Heart left ventricle (tissue), 16 donors: ENCODE results near the gene CNTNAP5. TPM values are rescaled to one million over a fixed set of nuclear protein-coding genes. Genes with fewer than 3 reads are reported as not detected.

Source experiments
- ATAC-seq, 4 donors: fragments of 200-7000 bp; cut with Tn5 transposase; one replicate each; pipeline ENCODE4 v1.9.1; 2020 to 2022; ENCODE audit warnings: moderate library complexity in 4 of 4, mild to moderate bottlenecking in 3 of 4, moderate number of reproducible peaks in 1 of 4
- DNase-seq, 5 donors: peaks; one replicate each; pipeline ENCODE4 v3.0.0-alpha.2; 2020
- H3K27ac ChIP-seq, 12 donors: fragments of 200-600 bp; sonication (generic) in 4 of 12; one replicate each; pipeline versions ENCODE4 v1.5.0 to v1.8.0; 2016 to 2022; ENCODE audit warnings: mild to moderate bottlenecking in 2 of 12
- H3K27me3 ChIP-seq, 9 donors: fragments of 200-600 bp; sonication (generic) in 2 of 9; one replicate each; pipeline versions ENCODE4 v1.5.1 to v1.8.0; 2016 to 2022; ENCODE audit warnings: mild to moderate bottlenecking in 3 of 9
- H3K36me3 ChIP-seq, 9 donors: fragments of 200-600 bp; sonication (generic) in 2 of 9; one replicate each; pipeline versions ENCODE4 v1.5.0 to v1.8.0; 2018 to 2022; ENCODE audit warnings: mild to moderate bottlenecking in 2 of 9
- H3K4me1 ChIP-seq, 12 donors: fragments of 200-600 bp; sonication (generic) in 4 of 12; one replicate each; pipeline versions ENCODE4 v1.5.0 to v1.8.0; 2016 to 2022; ENCODE audit warnings: mild to moderate bottlenecking in 3 of 12
- H3K4me3 ChIP-seq, 12 donors: fragments of 200-600 bp; sonication (generic) in 4 of 12; one replicate each; pipeline versions ENCODE4 v1.5.0 to v1.8.0; 2017 to 2022; ENCODE audit warnings: mild to moderate bottlenecking in 9 of 12, moderate library complexity in 4 of 12
- H3K9me3 ChIP-seq, 12 donors: fragments of 200-600 bp; sonication (generic) in 4 of 12; one replicate each; pipeline versions ENCODE4 v1.5.0 to v1.8.0; 2016 to 2022; ENCODE audit warnings: mild to moderate bottlenecking in 1 of 12
- CTCF ChIP-seq, 12 donors: fragments of 200-600 bp; sonication (generic) in 4 of 12; IDR thresholded peaks; one replicate each; pipeline versions ENCODE4 v1.5.0 to v1.8.0; 2018 to 2022; ENCODE audit warnings: antibody characterized with exemption in 12 of 12, mild to moderate bottlenecking in 5 of 12
- POLR2A ChIP-seq, 2 donors: fragments of 450-650 bp; IDR thresholded peaks; one replicate each; pipeline ENCODE4 v1.6.1; 2017; ENCODE audit warnings: antibody characterized with exemption in 2 of 2, mild to moderate bottlenecking in 2 of 2, moderate library complexity in 2 of 2
- WGBS, 4 donors: extraction: QIAGEN DNeasy Blood & Tissue Kit in 2 of 4; methylation state at CpG; one replicate each; pipeline versions ENCODE4 v1.1.5 to v1.1.7; 2013 to 2018; 5-methylcytosine and 5-hydroxymethylcytosine counted together
- intact Hi-C, 10 donors: fragments of 100-400 bp; cut with DNase I; formaldehyde crosslinking; loops; one replicate each; pipeline versions ENCODE4 v1.11.1 to v1.14.2; 2022
- polyA plus RNA-seq, 2 donors: library from polyadenylated mRNA; stranded (reverse); fragments of 200-250 nt; gene quantifications; one replicate each; pipeline ENCODE4 v1.2.3, GENCODE V29; 2013
- total RNA-seq, 9 donors: library from RNA; depleted of rRNA in 2 of 9; stranded (reverse); fragments of >200 nt in 2 of 9; fragmentation: NEBNext Ultra II Directional in 3 of 9; extraction: Animal tissue kit (Norgen Biotek cat#: 25700) in 3 of 9; gene quantifications; one replicate each; pipeline versions ENCODE4 v1.1.0 to v1.2.4, GENCODE V29; 2016 to 2023
- donor health status: ischemic (EF 13 %, LVEDD 7.1; RV severe dilation, severe dysfunction).
- donor health status: healthy with polysubstance abuse.
- donor health status: DM: no; HTN: yes; CAD: no.
- donor health status: DM: no; HTN: no; CAD: no.
- donor health status: ischemic (EF 25% LVEDD 6.9; RV normal size, moderate dysfunction).
- donor health status: ischemic (EF 25% LVEDD 5.7; RV mildly dilated, moderate dysfunction).
- donor health status: healthy.
- donor health status: DM: yes; HTN: yes; CAD: no.
- donor health status: ischemic (EF 35%, LVEDD 5.7; RV mildly dilated, moderate dysfunction).
- donor health status: nonischemic (EF 11% LVEDD 7.7; RV severe dilation, severe dysfunction).
- donor health status: DM: yes; HTN: yes; CAD: no.
- donor health status: PGD.
- donor health status: ischemic (EF 29% LVEDD 5.4; RV normal size, mild dysfunction).
- donor health status: nonischemic (EF 23%, LVEDD 6.1; RV moderate dilation, normal function).

The CNTNAP5 gene
- total and polyA plus RNA-seq, 11 donors, result not detected

DNA sequence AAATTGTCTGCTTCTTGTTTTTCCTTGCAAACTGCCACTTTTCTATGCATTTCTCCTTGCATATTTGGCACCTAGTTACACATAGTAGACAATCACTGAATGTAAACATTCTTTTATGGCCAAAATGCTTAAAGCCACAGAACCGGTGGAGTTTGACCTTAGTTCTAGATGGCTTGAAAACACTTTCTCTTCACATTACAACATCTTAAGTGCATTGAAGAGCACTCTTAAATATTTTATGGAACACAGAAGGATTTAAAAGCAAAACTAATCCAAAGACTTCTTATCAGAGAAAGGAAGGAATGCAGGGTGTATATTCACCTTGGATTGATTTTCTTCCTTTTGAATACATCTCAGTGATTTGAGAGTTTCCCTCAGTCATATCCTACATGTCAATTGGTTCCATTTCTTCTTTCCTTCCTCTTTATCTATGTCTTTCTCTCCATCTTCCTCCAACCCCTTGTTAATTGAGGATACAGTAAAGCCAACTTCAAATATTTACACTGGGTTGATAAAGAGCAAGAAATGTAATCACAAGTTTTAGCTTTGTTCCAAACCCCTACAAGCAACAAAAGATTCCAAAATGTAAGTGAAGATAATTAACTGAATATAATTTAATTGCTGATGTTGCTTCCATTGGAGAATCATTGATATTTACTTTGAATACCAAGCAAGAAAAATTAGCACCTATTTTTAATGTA, 548.0 kb downstream of the CNTNAP5 start:
- no peak overlapping the region for H3K4me3 ChIP-seq
- DNase-seq, result no peak
- H3K4me1 ChIP-seq, result no peaks in the 10 kb centered on the region
- no peaks in the 10 kb centered on the region for H3K27me3 ChIP-seq
- no peaks in the 10 kb centered on the region for H3K36me3 ChIP-seq
- H3K27ac ChIP-seq, result no peak overlapping the region
- no peak for ATAC-seq
- 85 to 90% (median 87%) methylated on average over 1 of the region's 1 CpG for WGBS, 4 donors
- intact Hi-C loops, result no loop called here
- no peaks in the 10 kb centered on the region for H3K9me3 ChIP-seq
- TF ChIP-seq POLR2A (IDR thresholded peaks at IDR 0.05) (no peak), CTCF (IDR thresholded peaks at IDR 0.05) (no peak)

- H3K4me3 ChIP-seq, result no peak overlapping the region
- DNase-seq (no peak), ATAC-seq (no peak)
- H3K9me3 ChIP-seq, result no peaks in the 10 kb centered on the region
- intact Hi-C loops, result no loop called here
- WGBS, 4 donors, result 65 to 80% (median 74%) methylated on average over 2 of the region's 2 CpGs
- no peak overlapping the region for H3K27ac ChIP-seq
- H3K27me3 ChIP-seq, result no peaks in the 10 kb centered on the region
- no peaks in the 10 kb centered on the region for H3K36me3 ChIP-seq
- no peaks in the 10 kb centered on the region for H3K4me1 ChIP-seq
- TF ChIP-seq POLR2A (IDR thresholded peaks at IDR 0.05), result no peak
- no peak for TF ChIP-seq CTCF (IDR thresholded peaks at IDR 0.05)
Measured at GRCh38 chr2:124575497-124575896, 550.4 kb downstream of the CNTNAP5 start.

- Histone ChIP-seq H3K36me3 (no peaks in the 10 kb centered on the region), H3K27ac (no peak overlapping the region), H3K27me3 (no peaks in the 10 kb centered on the region), H3K4me3 (no peak overlapping the region), H3K9me3 (no peaks in the 10 kb centered on the region), H3K4me1 (no peaks in the 10 kb centered on the region)
- WGBS, 4 donors, result 54 to 79% (median 71%) methylated on average over 4 of the region's 4 CpGs
- TF ChIP-seq CTCF (IDR thresholded peaks at IDR 0.05) (no peak), POLR2A (IDR thresholded peaks at IDR 0.05) (no peak)
- intact Hi-C loops, result no loop called here
- DNase-seq (no peak), ATAC-seq (no peak)
Measured at GRCh38 chr2:124580263-124580662, 555.2 kb downstream of the CNTNAP5 start.

- Histone ChIP-seq H3K36me3 (no peaks in the 10 kb centered on the region), H3K4me1 (no peaks in the 10 kb centered on the region), H3K27ac (no peak overlapping the region), H3K4me3 (no peak overlapping the region), H3K27me3 (no peaks in the 10 kb centered on the region), H3K9me3 (no peaks in the 10 kb centered on the region)
- intact Hi-C loops, result no loop called here
- no peak for TF ChIP-seq POLR2A (IDR thresholded peaks at IDR 0.05)
- no peak for TF ChIP-seq CTCF (IDR thresholded peaks at IDR 0.05)
- no peak for DNase-seq
- ATAC-seq, result no peak
Measured at GRCh38 chr2:124582387-124582786, 557.3 kb downstream of the CNTNAP5 start.
